ENCODE data around the gene ZBTB24.

- TF ChIP-seq TEAD4 (IDR thresholded peaks at IDR 0.05) (no peak), CEBPB (IDR thresholded peaks at IDR 0.05) (no peak), EGR1 (IDR thresholded peaks at IDR 0.05) (no peak), REST (IDR thresholded peaks at IDR 0.05; ENCODE audit: low read depth) (no peak), FOXM1 (IDR thresholded peaks at IDR 0.05; ENCODE audit: borderline replicate concordance, low read depth) (no peak), EP300 (IDR thresholded peaks at IDR 0.05; ENCODE audit: borderline replicate concordance) (no peak), USF1 (IDR thresholded peaks at IDR 0.05) (no peak), TAF1 (IDR thresholded peaks at IDR 0.05; ENCODE audit: low read depth) (no peak), CREB1 (IDR thresholded peaks at IDR 0.05; ENCODE audit: low read depth) (no peak), ZBTB7A (IDR thresholded peaks at IDR 0.05; ENCODE audit: low read depth) (no peak)
Observed at GRCh38 chr6:109452181-109452580, 30.8 kb downstream of the ZBTB24 start.
